ENCODE measurements around the gene CPLX3. TPM values are rescaled to one million over a fixed set of nuclear protein-coding genes. Genes with fewer than 3 reads are reported as not detected.

The CPLX3 gene
- total RNA-seq, 1 experiment from 2014 or later = not detected

- no CpG with 5 or more reads among the region's 6 CpGs for WGBS (ENCODE audit: extremely low coverage, insufficient read length, low lambda C conversion rate)
Observed at GRCh38 chr15:74869726-74870407, 43.4 kb downstream of the CPLX3 start.

More at GRCh38 chr15:74869726-74870407, 43.4 kb downstream of the CPLX3 start:
- H3K27ac ChIP-seq (ENCODE audit: insufficient read length, low read depth, low read length) = no peak overlapping the region
- H4K20me1 ChIP-seq (ENCODE audit: control insufficient read depth, insufficient read depth, insufficient read length) = peaks cover 3% of the 10 kb centered on the region
- no peak overlapping the region for H3K27ac Mint-ChIP-seq
- no peak overlapping the region for H2BK12ac ChIP-seq (ENCODE audit: insufficient read length, low read depth, low read length)
- H3K9me3 ChIP-seq (ENCODE audit: control insufficient read depth, low read depth, low read length) = no peaks in the 10 kb centered on the region
- no peaks in the 10 kb centered on the region for H3K27me3 Mint-ChIP-seq (ENCODE audit: low read depth)
- H3K23me2 ChIP-seq (ENCODE audit: insufficient read length, low read depth, low read length, poor library complexity, severe bottlenecking) = peaks cover 12% of the 10 kb centered on the region
- H3K4me1 Mint-ChIP-seq = peaks cover 14 to 23% of the 10 kb centered on the region in 2 experiments
- H3K14ac ChIP-seq (ENCODE audit: insufficient read depth, low read length) = no peak overlapping the region
- H3K4me3 Mint-ChIP-seq = no peak overlapping the region
- no peak overlapping the region for H4K5ac ChIP-seq (ENCODE audit: insufficient read length, low read depth, low read length)
- no peak overlapping the region for H2AFZ ChIP-seq (ENCODE audit: low read length)
- no peak overlapping the region for H2BK15ac ChIP-seq (ENCODE audit: low read depth, low read length)
- no peak overlapping the region for H3K4me2 ChIP-seq (ENCODE audit: insufficient read depth, insufficient read length, low read length)
- H4K8ac ChIP-seq (replicated peaks; ENCODE audit: insufficient read length, low read depth, low read length) = no peak overlapping the region
- H3K79me1 ChIP-seq (ENCODE audit: insufficient read depth, low read depth, low read length, poor library complexity, severe bottlenecking) = peaks cover 2% of the 10 kb centered on the region
- TF ChIP-seq, protein P1, sequence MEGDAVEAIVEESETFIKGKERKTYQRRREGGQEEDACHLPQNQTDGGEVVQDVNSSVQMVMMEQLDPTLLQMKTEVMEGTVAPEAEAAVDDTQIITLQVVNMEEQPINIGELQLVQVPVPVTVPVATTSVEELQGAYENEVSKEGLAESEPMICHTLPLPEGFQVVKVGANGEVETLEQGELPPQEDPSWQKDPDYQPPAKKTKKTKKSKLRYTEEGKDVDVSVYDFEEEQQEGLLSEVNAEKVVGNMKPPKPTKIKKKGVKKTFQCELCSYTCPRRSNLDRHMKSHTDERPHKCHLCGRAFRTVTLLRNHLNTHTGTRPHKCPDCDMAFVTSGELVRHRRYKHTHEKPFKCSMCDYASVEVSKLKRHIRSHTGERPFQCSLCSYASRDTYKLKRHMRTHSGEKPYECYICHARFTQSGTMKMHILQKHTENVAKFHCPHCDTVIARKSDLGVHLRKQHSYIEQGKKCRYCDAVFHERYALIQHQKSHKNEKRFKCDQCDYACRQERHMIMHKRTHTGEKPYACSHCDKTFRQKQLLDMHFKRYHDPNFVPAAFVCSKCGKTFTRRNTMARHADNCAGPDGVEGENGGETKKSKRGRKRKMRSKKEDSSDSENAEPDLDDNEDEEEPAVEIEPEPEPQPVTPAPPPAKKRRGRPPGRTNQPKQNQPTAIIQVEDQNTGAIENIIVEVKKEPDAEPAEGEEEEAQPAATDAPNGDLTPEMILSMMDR (conservative IDR thresholded peaks at IDR 0.05) = no peak
- H2AK5ac ChIP-seq (ENCODE audit: insufficient read length, low read length) = no peak overlapping the region
- no peak overlapping the region for H3K4ac ChIP-seq (ENCODE audit: low read depth, low read length)
- peaks cover 16% of the 10 kb centered on the region; the same call in 1 of the 2 replicates for H3K79me2 ChIP-seq (ENCODE audit: insufficient read depth, low read length)
- no peak for DNase-seq
- H2BK5ac ChIP-seq (ENCODE audit: insufficient read length, low read length) = no peak overlapping the region
- no peaks in the 10 kb centered on the region for H3K4me1 ChIP-seq (ENCODE audit: insufficient read depth, low read length)
- H3K56ac ChIP-seq (ENCODE audit: insufficient read length, low read depth, low read length) = no peak overlapping the region
- no peak overlapping the region for H3K9ac ChIP-seq (ENCODE audit: extremely low read depth, insufficient read length, low read length)
- peaks cover 8 to 28% (median 17%) of the 10 kb centered on the region in 3 experiments for H3K36me3 Mint-ChIP-seq (ENCODE audit: insufficient read depth in 1 of 3, low read depth in 3 of 3)
- H3K9me3 Mint-ChIP-seq = peaks cover 4% of the 10 kb centered on the region in 2 experiments; a peak in 3 of 5 replicates
- no peak overlapping the region for H3K18ac ChIP-seq (ENCODE audit: insufficient read length, low read depth, low read length)
- no peak overlapping the region for H3T11ph ChIP-seq (ENCODE audit: low read length)
- H3K27me3 ChIP-seq (ENCODE audit: insufficient read depth, low read length) = no peaks in the 10 kb centered on the region
- H2BK20ac ChIP-seq (ENCODE audit: low read depth, low read length, poor library complexity, severe bottlenecking) = no peak overlapping the region
- no peak overlapping the region for H4K91ac ChIP-seq (ENCODE audit: insufficient read length, low read depth, low read length)
- H3K23ac ChIP-seq (ENCODE audit: insufficient read length, low read depth, low read length) = no peak overlapping the region
- no peak overlapping the region for H2BK120ac ChIP-seq (ENCODE audit: low read depth, low read length, poor library complexity, severe bottlenecking)

Measured in H9 (cell line).